ENCODE measurements around the gene ZNF280C.

The ZNF280C gene

DNA sequence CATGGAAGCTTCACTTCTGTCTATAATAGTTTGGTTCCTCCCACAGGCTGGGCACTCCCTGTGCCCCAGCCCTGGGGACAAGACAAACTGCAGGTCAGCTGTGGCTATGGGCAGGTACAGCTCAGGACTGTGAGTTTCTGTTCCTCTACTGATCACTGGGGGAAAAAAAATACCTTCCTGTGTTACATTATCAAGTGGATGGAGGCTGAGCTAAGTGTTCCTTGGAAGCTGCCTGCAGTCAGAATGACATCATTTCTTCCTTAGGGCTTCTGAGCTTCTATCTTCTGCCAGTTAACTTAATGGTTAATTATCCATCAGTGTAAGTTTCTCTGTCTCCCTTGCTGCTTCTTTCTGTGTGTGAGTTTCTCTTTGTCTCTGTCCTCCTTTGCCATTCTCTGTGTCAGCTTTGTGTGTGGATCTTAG lies 92.3 kb downstream of the ZNF280C start:
- ChIA-PET POLR2A (no interaction called here), CTCF (interaction anchor here (0.6 to 1.4 kb wide), 5 partner anchors 11 to 569 kb away, joined by 3 to 4 read pairs (median 3); partner anchors contain the start of gene AIFM1)
- no peak overlapping the region for H3K4me3 ChIP-seq (ENCODE audit: low read depth, low read length)
- no peak for DNase-seq (ENCODE audit: low read depth, low spot score)
- no peak for TF ChIP-seq CTCF (IDR thresholded peaks at IDR 0.05; ENCODE audit: insufficient read depth, low read length, missing control alignments)

GRCh38 chrX:130174937-130175336 lies 93.8 kb downstream of the ZNF280C start:
- DNase-seq (ENCODE audit: low read depth, low spot score) = no peak
- POLR2A ChIA-PET = no interaction called here
- CTCF ChIA-PET = interaction anchor here (1.3 to 1.6 kb wide), 2 partner anchors 16 to 95 kb away, joined by 3 to 6 read pairs; no protein-coding TSS in a partner anchor

GRCh38 chrX:130174045-130174704 lies 94.5 kb downstream of the ZNF280C start:
- ChIA-PET CTCF (interaction anchor here (0.8 to 1.6 kb wide), 2 partner anchors 18 to 94 kb away, joined by 4 to 6 read pairs; no protein-coding TSS in a partner anchor), POLR2A (interaction anchor here (0.8 kb wide), 1 partner anchor 113 kb away, joined by 5 read pairs; no protein-coding TSS in a partner anchor)
- no peak overlapping the region for H3K4me3 ChIP-seq (ENCODE audit: low read depth, low read length)
- DNase-seq (ENCODE audit: low read depth, low spot score) = no peak
- TF ChIP-seq CTCF (IDR thresholded peaks at IDR 0.05; ENCODE audit: insufficient read depth, low read length, missing control alignments) = no peak

More at GRCh38 chrX:130174937-130175336, 93.8 kb downstream of the ZNF280C start:
- TF ChIP-seq CTCF (IDR thresholded peaks at IDR 0.05; ENCODE audit: insufficient read depth, low read length, missing control alignments) = no peak
- no peak overlapping the region for H3K4me3 ChIP-seq (ENCODE audit: low read depth, low read length)

GRCh38 chrX:130173190-130173895 lies 95.4 kb downstream of the ZNF280C start:
- H3K4me3 ChIP-seq (ENCODE audit: low read depth, low read length) = no peak overlapping the region

GRCh38 chrX:130172127-130172845 lies 96.4 kb downstream of the ZNF280C start:
- POLR2A ChIA-PET = no interaction called here
- CTCF ChIA-PET = interaction anchor here (1.3 kb wide), 1 partner anchor 19 kb away, joined by 4 read pairs; no protein-coding TSS in a partner anchor
- H3K4me3 ChIP-seq (ENCODE audit: low read depth, low read length) = peak overlapping the region; percentile 53

More at GRCh38 chrX:130173190-130173895, 95.4 kb downstream of the ZNF280C start:
- TF ChIP-seq CTCF (IDR thresholded peaks at IDR 0.05; ENCODE audit: insufficient read depth, low read length, missing control alignments) = no peak
- no peak for DNase-seq (ENCODE audit: low read depth, low spot score)
- POLR2A ChIA-PET = no interaction called here
- CTCF ChIA-PET = interaction anchor here (0.8 to 1.6 kb wide), 2 partner anchors 19 to 93 kb away, joined by 4 to 6 read pairs; no protein-coding TSS in a partner anchor

More at GRCh38 chrX:130172127-130172845, 96.4 kb downstream of the ZNF280C start:
- no peak for DNase-seq (ENCODE audit: low read depth, low spot score)
- TF ChIP-seq CTCF (IDR thresholded peaks at IDR 0.05; ENCODE audit: insufficient read depth, low read length, missing control alignments) = no peak
